Bone marrow (tissue), 2 donors: Measurements from ENCODE around the gene TOMT.

Source experiments
- DNase-seq, 2 donors: peaks; one replicate each; lab custom pipeline; 2025; lab: John Stamatoyannopoulos, UW

The TOMT gene, protein sequence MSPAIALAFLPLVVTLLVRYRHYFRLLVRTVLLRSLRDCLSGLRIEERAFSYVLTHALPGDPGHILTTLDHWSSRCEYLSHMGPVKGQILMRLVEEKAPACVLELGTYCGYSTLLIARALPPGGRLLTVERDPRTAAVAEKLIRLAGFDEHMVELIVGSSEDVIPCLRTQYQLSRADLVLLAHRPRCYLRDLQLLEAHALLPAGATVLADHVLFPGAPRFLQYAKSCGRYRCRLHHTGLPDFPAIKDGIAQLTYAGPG

DNA sequence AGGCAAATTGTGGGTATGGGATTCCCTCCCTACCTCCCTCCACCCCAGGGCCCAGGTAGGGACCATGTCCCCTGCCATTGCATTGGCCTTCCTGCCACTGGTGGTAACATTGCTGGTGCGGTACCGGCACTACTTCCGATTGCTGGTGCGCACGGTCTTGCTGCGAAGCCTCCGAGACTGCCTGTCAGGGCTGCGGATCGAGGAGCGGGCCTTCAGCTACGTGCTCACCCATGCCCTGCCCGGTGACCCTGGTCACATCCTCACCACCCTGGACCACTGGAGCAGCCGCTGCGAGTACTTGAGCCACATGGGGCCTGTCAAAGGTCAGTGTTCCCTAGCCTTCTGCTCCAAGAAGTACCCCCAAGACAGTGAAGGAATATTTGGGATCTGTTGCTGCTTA is at the start of gene TOMT:
Gene TOMT, plus strand, starts transcription at position 37 of the 400 bp plus-strand sequence. Its CDS starts 28 bp downstream, at position 65.
- no peak for DNase-seq

DNA sequence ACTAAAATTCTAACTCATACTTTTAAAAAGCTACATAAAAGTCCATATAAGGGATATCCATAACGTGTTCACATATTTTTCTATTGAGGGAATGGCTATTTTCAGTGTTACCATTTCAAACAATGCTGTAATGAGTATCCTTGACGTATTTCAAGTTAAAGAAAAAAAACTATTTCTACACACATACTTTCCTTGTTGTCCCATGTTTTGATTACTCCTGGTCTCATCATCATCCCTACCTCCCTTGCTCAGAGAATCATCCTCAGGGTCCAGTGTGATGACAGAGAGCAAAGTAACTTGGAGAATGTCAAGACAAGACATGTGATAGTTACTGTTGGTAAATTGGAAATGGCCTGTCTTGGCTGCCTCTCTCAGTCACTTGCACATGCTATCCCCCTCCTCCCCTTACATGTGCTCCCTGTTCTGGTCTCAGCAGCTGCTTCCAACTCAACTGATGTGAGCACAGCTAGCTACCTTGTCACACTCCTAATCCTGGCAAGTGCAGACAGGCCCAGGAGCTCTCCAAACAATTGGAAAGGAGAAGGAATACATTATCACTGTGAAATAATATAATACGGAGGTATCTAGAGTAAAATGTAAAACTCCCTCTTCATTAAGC is 47.2 kb upstream of the TOMT start:
- no peak for DNase-seq

GRCh38 chr11:72061739-72062396 is 43.9 kb upstream of the TOMT start:
- DNase-seq, result no peak

DNA sequence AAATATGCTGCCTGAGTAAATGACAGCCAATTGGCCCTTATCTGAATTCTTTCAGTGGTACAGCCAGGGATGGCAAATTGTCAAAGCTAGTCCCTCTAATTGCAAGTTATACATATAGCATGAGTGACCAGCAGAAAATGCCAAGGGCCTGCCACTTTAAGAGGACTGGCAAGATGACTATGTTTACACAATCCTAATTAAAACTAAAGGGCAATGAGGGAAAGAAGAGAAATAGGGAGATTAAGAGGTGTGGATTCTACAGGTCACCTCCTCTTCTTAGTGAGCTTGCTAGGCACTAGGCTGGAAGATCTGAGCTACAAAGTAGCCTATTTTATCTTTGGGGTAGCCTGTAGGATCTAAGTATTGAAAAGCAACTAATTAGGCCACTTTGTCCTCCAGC is 38.9 kb upstream of the TOMT start:
- DNase-seq, result no peak

DNA sequence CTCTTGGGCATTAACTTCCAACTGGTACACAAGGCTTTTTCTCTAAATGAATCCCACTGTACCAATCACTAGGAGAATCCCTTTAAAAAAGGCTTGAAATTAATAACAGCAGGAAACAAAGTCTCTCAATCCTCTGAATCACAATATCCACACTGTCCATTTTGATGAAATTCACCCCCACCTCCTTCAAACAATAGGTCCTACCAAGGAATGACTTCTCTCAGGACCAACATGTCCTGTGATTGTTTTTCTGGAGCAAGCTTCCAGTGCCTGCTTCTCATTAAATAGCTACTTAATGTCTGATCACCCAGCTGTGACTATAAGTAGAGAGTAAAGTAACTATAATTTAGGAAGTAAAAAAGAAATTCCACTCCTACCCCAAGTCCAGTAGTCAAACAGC is 38.5 kb upstream of the TOMT start:
- no peak for DNase-seq

- DNase-seq, result no peak
Observed at GRCh38 chr11:72067676-72068075, 38.0 kb upstream of the TOMT start.

- no peak for DNase-seq
Observed at GRCh38 chr11:72069200-72069599, 36.5 kb upstream of the TOMT start.

- DNase-seq, result peak; percentile 16 to 56
Observed at GRCh38 chr11:72069787-72070251, 35.9 kb upstream of the TOMT start.

GRCh38 chr11:72070491-72070890 is 35.2 kb upstream of the TOMT start:
- no peak for DNase-seq

- DNase-seq, result peak in 1 of 2 donors; percentile 65
Observed at GRCh38 chr11:72072348-72072747, 33.4 kb upstream of the TOMT start.

DNA sequence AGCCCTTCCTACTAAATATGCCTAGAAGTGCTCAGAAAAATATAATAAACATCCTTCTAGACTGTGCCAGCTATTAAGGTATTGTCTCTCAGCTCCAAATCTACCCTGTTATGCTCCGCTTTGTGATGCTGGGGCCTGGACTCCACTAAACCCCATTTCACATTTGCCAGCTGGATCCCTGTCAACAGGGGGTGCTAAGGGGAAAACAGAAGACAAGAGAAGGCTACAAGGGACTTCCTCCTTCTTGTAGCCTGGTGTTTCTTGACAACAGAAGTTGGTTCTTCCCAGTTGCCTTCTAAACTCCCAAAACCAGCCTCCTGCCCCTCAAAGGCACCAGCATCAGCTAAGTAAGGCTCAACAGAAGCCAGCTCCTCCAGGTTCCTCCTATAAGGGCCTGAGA is 30.6 kb upstream of the TOMT start:
- peak in 1 of 2 donors; percentile 62 for DNase-seq

DNA sequence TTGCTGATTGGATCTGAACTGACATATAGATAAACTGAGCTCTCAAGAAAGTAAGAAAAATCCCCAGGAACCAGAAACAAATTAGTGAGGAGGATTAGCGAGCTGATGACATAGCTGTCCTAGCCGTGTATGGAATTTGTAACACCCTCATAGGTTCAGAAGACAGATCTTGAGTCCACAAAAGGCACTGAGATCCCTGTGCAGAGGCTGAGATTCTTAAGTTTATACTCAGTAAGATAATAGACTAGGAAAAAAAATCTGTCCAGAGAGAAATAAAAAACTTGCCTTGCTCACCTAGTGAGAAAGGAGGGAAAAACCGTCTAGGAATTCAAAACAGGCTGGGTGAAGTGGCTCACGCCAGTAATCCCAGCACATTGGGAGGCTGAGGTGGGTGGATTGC is 30.0 kb upstream of the TOMT start:
- DNase-seq, result no peak

GRCh38 chr11:72078477-72078876 is 27.2 kb upstream of the TOMT start:
- no peak for DNase-seq

GRCh38 chr11:72079819-72080325 is 25.9 kb upstream of the TOMT start:
- DNase-seq, result peak in 1 of 2 donors; percentile 33

DNA sequence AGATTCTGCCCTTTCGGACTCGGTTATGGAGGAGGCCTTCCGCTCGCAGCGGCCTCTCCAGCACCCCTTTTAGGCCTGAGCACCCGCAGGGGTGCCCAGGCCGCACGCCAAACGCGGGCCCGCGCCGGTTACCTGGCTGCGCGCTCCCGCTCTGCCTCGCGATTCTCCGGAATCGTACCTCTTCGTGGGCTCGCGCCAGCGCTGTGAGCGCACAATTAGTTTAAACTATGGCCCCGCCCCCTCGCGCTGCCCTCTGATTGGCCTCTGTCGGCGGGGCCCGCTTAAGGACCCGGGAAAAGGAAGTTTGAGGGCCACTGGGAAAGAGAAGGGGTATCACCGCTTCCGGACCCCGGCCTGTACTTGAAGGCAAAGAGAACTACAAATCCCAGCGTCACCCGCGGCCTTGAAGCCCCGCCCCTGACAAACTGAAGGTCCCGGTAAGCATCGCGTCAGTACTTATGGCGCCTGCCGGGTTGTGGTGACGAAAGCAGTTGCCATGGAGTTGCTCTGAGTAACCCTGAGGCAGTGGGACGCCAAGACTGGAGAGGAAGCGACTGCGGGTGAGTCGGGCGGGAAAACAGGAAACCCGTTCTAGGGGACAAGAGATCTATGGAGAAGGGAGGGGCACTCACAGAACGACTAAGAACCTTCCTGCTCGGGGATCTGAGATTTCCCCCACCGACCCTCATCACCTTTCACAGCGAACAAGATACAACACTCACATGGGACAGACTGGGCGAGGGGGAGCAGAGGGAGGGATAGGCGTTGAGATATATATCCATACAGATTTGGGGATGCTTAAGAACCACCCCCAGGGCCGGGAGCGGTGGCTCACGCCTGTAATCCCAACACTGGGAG is 25.2 kb upstream of the TOMT start, which contains the start of the genes LRRC51 and NUMA1:
Gene LRRC51, plus strand, starts transcription at position 525 of the 858 bp plus-strand sequence. CDS start 8,234 bp downstream, outside the sequence.
Gene NUMA1, minus strand, starts transcription at position 217 of the 858 bp plus-strand sequence. CDS start 44,599 bp downstream, outside the sequence.
- peak; percentile 84 to 100 for DNase-seq

DNA sequence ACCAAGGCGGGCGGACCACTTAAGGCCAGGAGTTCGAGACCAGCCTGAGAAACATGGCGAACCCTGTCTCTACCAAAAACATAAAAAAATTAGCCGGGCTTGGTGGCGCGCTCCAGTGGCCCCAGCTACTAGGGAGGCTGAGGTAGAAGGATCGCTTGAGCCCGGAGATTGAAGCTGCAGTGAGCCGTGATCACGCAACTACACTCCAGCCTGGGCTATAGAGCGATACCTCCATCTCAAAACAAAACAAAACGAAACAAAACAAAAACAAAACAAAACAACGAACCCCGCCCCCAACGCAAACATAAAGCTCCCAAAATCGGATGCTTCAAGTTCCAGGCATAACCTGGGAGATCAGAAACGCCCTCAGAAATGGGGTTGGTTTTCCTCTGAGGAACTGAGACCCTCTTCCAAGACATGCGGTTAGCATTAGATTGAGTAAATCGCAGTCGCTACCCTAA is 24.5 kb upstream of the TOMT start:
- no peak for DNase-seq

DNA sequence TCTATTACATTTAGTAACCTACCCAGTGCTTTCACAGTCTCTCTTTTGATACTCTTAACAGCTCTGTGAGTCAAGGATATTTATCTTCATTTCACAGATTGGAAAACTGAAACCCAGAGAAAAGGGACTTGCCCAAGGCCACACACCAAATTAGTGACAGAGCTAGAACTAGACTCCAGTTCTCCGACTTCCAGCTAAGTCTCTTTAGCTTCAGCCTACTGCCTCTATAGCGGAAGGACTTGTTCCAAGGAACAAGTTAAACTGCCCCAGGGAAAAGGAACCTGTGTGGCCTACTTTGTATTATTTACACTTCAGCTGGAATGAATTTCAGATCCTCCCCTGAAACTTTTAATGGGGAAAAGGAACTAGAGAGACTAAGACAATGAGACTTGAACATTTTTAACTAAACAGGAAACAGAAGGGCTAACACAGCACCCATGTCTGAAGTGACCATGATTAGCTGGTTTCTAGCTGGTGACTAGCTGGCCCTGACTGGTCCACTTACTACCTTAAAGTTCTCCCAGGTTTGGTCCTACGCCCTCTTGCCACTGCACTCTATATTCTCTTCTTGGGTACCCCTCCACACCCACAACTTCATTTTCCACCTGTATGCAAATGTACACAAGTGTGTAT is 23.8 kb upstream of the TOMT start:
- peak in 1 of 2 donors; percentile 19 for DNase-seq

DNA sequence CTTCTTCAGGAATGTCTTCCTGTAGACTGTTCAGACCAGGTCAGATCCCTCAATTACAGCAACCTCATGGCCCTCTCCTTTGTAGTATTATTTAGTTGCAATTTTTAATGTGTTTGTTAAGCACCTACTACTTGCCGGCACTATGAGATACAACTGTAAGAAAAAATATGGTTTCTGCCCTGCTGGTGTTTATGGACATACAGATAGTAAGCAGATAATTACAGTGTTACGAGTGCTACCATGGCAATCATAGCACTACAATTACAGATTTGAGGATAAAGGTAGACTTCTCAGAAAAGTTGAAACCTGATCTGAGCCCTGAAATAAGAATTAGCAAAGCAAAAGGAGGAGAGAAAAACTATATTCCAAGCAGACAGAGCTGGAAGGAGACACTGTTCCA is 22.3 kb upstream of the TOMT start:
- no peak for DNase-seq

- no peak for DNase-seq
Observed at GRCh38 chr11:72084076-72084475, 21.6 kb upstream of the TOMT start.

- DNase-seq, result no peak
Observed at GRCh38 chr11:72084965-72085364, 20.8 kb upstream of the TOMT start.
